ENCODE measurements around the gene CLDN22.
"Not testable (repeated sequence)": the region's sequence is repeated elsewhere in the genome, so short reads cannot be mapped to it uniquely, and the experiment has no call there.

CLDN22 gene

GRCh38 chr4:183329954-183330742 is 10.1 kb upstream of the CLDN22 start:
- no peak for TF ChIP-seq POLR2AphosphoS5 (IDR thresholded peaks at IDR 0.05; ENCODE audit: low read depth, low read length)
- TF ChIP-seq POLR2A (IDR thresholded peaks at IDR 0.05; ENCODE audit: low read depth, low read length) = no peak
- no peak for TF ChIP-seq TAF1 (IDR thresholded peaks at IDR 0.05; ENCODE audit: borderline replicate concordance, low read depth, low read length)
- DNase-seq (ENCODE audit: insufficient read length) (no peak), FAIRE-seq (no peak)

- FAIRE-seq (no peak), DNase-seq (ENCODE audit: insufficient read length) (no peak)
- TF ChIP-seq TAF1 (IDR thresholded peaks at IDR 0.05; ENCODE audit: borderline replicate concordance, low read depth, low read length) (no peak), POLR2A (IDR thresholded peaks at IDR 0.05; ENCODE audit: low read depth, low read length) (no peak), POLR2AphosphoS5 (IDR thresholded peaks at IDR 0.05; ENCODE audit: low read depth, low read length) (no peak)
Observed at GRCh38 chr4:183329244-183329643, 9.2 kb upstream of the CLDN22 start.

DNA sequence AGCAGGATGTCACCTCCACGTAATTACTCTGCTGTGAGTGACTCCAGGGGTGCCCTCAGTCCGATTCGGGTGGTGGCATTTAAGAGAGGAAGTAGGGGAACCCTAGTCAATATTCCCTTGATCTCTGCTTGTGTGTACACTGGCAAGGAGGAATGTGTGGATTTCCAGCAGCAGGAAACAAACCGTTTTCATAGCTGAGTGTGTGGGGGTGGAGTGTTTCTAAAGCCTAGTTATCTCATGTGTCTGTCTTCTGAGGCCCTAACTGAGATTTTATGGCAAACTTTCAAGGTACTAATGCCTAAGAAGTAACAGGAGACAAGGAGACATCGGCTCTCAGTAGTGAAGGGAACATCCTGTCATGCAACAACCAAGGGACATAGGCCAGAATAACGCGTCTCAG is 8.8 kb upstream of the CLDN22 start:
- TF ChIP-seq POLR2A (IDR thresholded peaks at IDR 0.05; ENCODE audit: low read depth, low read length) (no peak), POLR2AphosphoS5 (IDR thresholded peaks at IDR 0.05; ENCODE audit: low read depth, low read length) (no peak), TAF1 (IDR thresholded peaks at IDR 0.05; ENCODE audit: borderline replicate concordance, low read depth, low read length) (no peak)
- FAIRE-seq = no peak
- no peak for DNase-seq (ENCODE audit: insufficient read length)

GRCh38 chr4:183327827-183328226 is 7.8 kb upstream of the CLDN22 start:
- TF ChIP-seq POLR2AphosphoS5 (IDR thresholded peaks at IDR 0.05; ENCODE audit: low read depth, low read length) (no peak), POLR2A (IDR thresholded peaks at IDR 0.05; ENCODE audit: low read depth, low read length) (no peak), TAF1 (IDR thresholded peaks at IDR 0.05; ENCODE audit: borderline replicate concordance, low read depth, low read length) (no peak)
- FAIRE-seq = no peak

GRCh38 chr4:183326853-183327252 is 6.8 kb upstream of the CLDN22 start:
- FAIRE-seq = no peak

More at GRCh38 chr4:183327827-183328226, 7.8 kb upstream of the CLDN22 start:
- DNase-seq (ENCODE audit: insufficient read length) = no peak

DNA sequence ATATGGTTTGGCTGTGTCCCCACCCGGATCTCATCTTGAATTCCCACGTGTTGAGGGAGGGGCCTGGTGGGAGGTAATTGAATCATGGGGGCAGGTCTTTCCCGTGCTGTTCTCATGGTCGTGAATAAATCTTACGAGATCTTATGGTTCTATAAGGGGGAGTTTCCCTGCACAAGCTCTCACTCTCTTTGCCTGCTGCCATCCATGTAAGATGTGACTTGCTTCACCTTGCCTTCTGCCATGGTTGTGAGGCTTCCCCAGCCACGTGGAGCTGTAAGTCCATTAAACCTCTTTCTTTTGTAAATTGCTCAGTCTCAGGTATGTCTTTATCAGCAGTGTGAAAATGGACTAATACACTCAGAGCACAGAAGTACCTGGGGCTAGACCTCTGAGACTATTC is 6.3 kb upstream of the CLDN22 start:
- DNase-seq (ENCODE audit: insufficient read length); FAIRE-seq: not testable (repeated sequence)

More at GRCh38 chr4:183326853-183327252, 6.8 kb upstream of the CLDN22 start:
- DNase-seq (ENCODE audit: insufficient read length) = no peak
- TF ChIP-seq POLR2AphosphoS5 (IDR thresholded peaks at IDR 0.05; ENCODE audit: low read depth, low read length) (no peak), TAF1 (IDR thresholded peaks at IDR 0.05; ENCODE audit: borderline replicate concordance, low read depth, low read length) (no peak), POLR2A (IDR thresholded peaks at IDR 0.05; ENCODE audit: low read depth, low read length) (no peak)

GRCh38 chr4:183324619-183325018 is 4.5 kb upstream of the CLDN22 start:
- no peak for TF ChIP-seq POLR2A (IDR thresholded peaks at IDR 0.05; ENCODE audit: low read depth, low read length)
- TF ChIP-seq TAF1 (IDR thresholded peaks at IDR 0.05; ENCODE audit: borderline replicate concordance, low read depth, low read length) = no peak
- no peak for TF ChIP-seq POLR2AphosphoS5 (IDR thresholded peaks at IDR 0.05; ENCODE audit: low read depth, low read length)
- DNase-seq (ENCODE audit: insufficient read length) = no peak
- no peak for FAIRE-seq

GRCh38 chr4:183324056-183324455 is 4.0 kb upstream of the CLDN22 start:
- not testable (repeated sequence) for DNase-seq (ENCODE audit: insufficient read length); FAIRE-seq

DNA sequence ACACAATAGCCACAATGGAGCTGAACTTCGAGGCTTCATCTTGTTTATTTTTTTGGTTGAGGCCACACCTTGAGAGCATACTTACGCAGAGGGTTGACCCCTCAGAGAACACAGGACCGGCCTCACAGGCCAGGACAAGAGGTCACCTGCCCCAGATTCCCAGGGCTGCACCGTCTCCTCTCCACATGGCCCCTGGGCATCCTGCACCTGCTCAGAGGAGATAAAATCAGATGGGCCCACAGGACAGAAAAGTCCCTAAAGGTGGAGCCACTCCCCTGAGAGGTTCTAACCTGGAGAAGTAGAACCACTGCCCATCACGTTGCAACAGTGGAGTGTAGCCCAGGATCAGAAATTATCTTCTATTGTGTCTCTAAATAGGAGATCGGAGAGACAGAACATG is 3.2 kb upstream of the CLDN22 start:
- no peak for DNase-seq (ENCODE audit: insufficient read length)
- FAIRE-seq = no peak
- TF ChIP-seq POLR2A (IDR thresholded peaks at IDR 0.05; ENCODE audit: low read depth, low read length) (no peak), POLR2AphosphoS5 (IDR thresholded peaks at IDR 0.05; ENCODE audit: low read depth, low read length) (no peak), TAF1 (IDR thresholded peaks at IDR 0.05; ENCODE audit: borderline replicate concordance, low read depth, low read length) (no peak)

DNA sequence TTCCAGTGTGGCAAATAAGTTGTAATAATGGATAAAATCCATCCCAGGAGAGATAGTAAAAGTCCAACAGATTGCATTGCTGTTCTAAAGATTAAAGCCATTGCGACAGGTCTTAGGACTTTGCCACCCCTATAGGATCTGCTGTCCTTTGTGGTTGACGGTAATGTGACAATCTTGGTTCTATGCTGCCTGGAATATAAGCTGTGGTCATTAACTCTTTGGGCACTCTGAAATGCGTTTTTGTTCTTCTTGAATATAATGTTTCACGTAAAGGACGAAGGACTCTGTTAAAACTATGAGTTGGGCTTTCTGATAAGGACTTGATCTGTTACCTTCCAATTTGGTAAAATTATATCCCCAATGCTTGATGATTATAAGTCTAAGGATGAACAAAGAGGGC is 2.2 kb upstream of the CLDN22 start, which contains the start of gene CLDN24:
TSS of gene CLDN24 (minus strand) at position 101 of the 400 bp plus-strand sequence. CDS start at position 101, 0 bp downstream.
- FAIRE-seq = no peak
- no peak for TF ChIP-seq POLR2AphosphoS5 (IDR thresholded peaks at IDR 0.05; ENCODE audit: low read depth, low read length)
- TF ChIP-seq POLR2A (IDR thresholded peaks at IDR 0.05; ENCODE audit: low read depth, low read length) = no peak
- DNase-seq (ENCODE audit: insufficient read length) = no peak

DNA sequence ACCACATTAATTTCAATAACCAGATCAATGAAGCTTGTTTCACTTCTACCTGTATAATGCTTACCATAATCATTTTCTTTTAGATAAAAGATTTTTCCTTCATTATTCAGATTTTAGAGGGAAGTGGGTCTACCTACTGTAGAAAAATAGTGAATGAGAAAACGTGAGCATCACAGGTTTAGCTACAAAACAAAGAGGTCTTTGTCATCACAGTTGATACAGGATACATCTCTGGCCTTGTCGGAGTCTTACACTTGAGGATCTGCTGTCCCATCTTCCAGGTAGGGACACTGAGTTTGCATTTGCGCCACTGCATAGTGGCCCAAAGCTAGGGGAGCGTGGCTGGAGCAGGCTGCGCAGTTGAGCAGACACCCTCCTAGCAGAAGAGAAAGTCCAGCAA is 1.4 kb upstream of the CLDN22 start:
- FAIRE-seq (no peak), DNase-seq (ENCODE audit: insufficient read length) (no peak)
- no peak for TF ChIP-seq TAF1 (IDR thresholded peaks at IDR 0.05; ENCODE audit: borderline replicate concordance, low read depth, low read length)
- no peak for TF ChIP-seq POLR2A (IDR thresholded peaks at IDR 0.05; ENCODE audit: low read depth, low read length)
- no peak for TF ChIP-seq POLR2AphosphoS5 (IDR thresholded peaks at IDR 0.05; ENCODE audit: low read depth, low read length)

DNA sequence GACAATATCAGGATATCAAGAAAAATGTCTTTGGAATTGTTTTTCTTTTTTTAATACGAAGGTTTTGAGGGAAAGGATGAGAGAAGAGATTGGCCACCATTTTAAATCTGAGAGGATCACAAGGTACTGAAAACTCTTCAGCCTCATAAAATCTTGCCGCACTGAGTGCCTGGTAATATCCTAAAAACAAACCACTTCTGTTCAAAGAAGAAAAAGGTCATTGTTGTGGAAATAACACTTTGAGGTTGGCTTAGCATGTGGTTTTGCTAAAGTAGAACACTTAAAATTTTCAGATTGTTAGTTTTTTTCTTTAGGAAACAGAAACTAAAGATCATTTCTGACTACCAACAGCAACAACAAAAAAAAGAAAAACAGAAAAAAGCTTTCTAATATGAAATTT is 1.0 kb upstream of the CLDN22 start:
- FAIRE-seq (no peak), DNase-seq (ENCODE audit: insufficient read length) (no peak)
- no peak for TF ChIP-seq POLR2A (IDR thresholded peaks at IDR 0.05; ENCODE audit: low read depth, low read length)
- no peak for TF ChIP-seq POLR2AphosphoS5 (IDR thresholded peaks at IDR 0.05; ENCODE audit: low read depth, low read length)
- no peak for TF ChIP-seq TAF1 (IDR thresholded peaks at IDR 0.05; ENCODE audit: borderline replicate concordance, low read depth, low read length)

- FAIRE-seq = no peak
- TF ChIP-seq POLR2AphosphoS5 (IDR thresholded peaks at IDR 0.05; ENCODE audit: low read depth, low read length) (no peak), TAF1 (IDR thresholded peaks at IDR 0.05; ENCODE audit: borderline replicate concordance, low read depth, low read length) (no peak), POLR2A (IDR thresholded peaks at IDR 0.05; ENCODE audit: low read depth, low read length) (no peak)
Observed at GRCh38 chr4:183318656-183319055, 1.4 kb downstream of the CLDN22 start.

More at GRCh38 chr4:183318656-183319055, 1.4 kb downstream of the CLDN22 start:
- no peak for DNase-seq (ENCODE audit: insufficient read length)
